GM19463 (cell line): ENCODE data around the gene PCOLCE2.
A peak's percentile ranks its signal among the peaks of the same experiment; 100 is the strongest.

Experiments used
- ATAC-seq: cut with Tn5 transposase; IDR thresholded peaks from one replicate; pipeline ENCODE4 v1.9.1; 2021; ENCODE audit warnings: mild to moderate bottlenecking, moderate library complexity; ENCODE audit not compliant: unreplicated experiment

The PCOLCE2 gene, protein sequence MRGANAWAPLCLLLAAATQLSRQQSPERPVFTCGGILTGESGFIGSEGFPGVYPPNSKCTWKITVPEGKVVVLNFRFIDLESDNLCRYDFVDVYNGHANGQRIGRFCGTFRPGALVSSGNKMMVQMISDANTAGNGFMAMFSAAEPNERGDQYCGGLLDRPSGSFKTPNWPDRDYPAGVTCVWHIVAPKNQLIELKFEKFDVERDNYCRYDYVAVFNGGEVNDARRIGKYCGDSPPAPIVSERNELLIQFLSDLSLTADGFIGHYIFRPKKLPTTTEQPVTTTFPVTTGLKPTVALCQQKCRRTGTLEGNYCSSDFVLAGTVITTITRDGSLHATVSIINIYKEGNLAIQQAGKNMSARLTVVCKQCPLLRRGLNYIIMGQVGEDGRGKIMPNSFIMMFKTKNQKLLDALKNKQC

DNA sequence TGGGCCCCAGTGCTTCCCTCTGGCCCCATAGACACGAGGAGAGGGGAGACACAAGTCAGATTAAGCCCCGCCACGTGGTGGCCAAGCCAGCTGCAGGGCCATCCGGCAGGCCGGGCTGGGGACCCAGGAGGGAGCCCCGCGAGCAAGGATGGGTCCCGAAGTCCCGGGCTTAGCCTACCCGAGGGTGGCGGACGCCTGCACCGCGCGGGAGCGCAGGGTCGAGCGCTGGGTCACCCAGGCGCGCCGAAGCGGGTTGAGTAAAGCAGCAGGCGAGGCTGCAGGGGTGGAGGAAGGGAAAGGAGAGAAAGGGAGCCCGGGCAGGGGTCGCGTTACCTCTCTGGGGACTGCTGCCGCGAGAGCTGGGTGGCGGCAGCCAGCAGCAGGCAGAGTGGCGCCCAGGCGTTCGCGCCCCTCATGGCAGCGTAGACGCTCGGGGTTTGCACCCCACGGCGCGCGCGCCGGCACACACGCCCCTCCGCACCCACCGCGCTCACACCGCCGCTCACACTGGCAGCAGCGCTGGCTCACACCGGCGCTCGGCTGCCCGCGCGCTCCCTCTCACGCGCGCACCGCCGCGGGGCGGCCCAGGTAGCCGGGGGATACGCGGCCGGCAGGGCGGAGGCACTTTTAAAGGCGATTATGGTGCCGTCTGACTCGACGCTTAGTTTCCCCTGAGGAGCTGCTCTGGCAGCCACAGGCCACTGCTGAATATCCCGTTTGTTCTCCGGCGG is at the start of gene PCOLCE2:
TSS of gene PCOLCE2 (minus strand) at position 603 of the 731 bp plus-strand sequence. CDS start at position 416, 187 bp downstream.
- ATAC-seq: no peak

DNA sequence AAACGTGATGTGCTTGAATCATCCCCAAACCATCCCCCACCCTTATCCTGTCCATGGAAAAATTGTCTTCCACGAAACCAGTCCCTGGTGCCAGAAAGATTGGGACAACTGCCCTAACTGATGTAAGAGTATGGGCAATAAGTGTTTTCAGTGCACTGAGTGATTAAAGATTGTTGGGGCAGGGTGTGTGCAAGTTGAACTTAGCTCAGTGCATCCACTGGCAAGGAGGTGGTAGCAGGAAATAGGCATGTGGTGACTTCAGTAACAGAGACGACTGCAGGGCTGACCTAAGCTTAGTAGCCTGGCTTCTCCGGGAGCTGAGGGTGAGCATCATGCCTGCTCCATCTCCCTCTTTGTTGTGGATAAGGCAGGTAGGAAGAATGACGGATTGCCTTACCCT is 47.1 kb upstream of the PCOLCE2 start:
- no peak for ATAC-seq

DNA sequence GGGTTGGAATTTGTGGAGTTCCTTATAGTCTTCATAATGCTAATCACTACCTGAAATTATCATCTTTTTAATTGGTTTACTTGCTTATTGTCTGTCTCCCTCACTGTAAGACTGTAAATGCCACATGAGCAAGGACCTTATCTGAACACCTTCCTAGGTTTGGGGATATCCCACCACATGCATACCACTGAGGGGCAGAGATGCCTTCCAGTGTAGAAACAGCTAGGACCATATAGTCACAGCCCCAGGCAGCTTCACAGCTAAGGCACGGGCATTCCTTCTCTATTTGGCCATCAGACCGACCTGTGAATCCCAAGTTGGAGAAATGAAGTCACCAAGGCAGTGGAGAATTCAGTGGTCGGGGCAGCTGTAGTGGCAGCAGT is 46.0 kb upstream of the PCOLCE2 start:
- ATAC-seq: no peak

DNA sequence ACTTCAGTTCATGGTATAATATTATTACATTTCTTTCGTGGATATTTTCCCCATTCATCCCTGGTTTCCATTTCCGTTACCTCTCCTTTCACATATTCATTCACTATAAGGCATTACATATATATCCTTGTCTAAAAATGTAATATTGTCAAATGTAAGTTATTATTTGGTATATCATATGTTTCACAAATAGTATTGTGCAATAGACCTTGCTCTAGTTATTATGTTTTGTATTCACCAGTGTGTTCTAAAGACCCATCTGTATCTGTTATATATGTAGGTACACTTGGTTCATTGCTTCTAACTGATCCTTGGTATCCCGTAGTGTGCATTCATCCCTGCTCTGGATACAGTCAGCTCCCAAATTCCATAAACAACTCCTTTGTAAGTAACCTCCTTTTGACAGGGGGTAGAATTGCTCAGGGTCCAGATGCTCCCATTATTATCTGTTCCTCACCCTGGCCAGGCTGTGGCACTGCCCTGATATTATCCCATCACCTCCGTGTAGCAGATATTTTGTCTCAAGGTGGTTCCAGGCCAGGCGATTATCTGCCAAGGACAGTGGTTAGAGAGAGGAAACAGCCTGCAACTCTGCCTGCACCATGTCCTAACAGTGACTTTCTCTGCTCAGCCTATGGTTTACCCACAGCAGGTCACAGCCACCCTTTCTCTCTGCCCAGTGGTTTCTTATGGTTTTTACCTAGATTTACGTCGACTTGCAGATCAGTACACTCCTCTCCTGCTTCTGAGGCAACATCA is 45.4 kb upstream of the PCOLCE2 start:
- ATAC-seq: no peak

DNA sequence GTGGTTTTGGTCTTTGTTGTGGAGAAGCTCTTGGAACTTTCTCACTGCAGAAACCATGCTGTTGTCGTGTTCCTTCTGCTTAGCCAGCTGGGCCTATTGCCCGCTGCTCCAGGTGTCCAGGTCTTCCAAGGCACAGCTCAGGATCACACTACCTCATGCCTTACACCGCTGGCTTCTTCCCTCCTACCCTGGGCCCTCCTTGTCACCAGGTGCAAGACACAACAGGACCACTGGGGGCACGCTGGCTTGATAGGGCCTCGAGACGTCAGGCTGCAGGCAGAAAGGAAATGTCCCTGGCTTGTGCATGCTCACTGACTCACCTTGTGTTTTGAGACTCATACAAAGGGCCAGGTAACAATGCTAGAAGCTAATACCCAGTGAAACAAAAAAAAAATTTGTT is 42.3 kb upstream of the PCOLCE2 start:
- ATAC-seq: peak; percentile 92

DNA sequence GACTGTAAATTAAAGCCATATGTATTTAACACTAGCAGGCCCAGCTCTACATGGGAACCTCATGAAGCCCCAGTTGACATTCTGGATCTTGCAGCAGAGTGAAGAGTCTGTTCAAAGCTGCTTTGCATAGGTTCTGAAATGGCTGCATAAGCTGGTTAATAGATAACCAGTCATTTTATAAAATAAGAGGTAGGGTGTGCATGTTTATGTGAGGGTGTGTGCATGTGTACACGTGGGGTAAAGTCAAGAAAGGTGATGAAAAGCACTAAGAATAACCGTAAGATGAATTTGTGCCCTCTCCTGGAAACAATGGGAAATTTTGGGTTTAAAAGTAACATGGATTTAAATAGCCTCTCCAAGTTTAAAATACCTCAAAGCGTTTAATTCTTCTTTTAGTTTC is 41.6 kb upstream of the PCOLCE2 start:
- ATAC-seq: no peak

DNA sequence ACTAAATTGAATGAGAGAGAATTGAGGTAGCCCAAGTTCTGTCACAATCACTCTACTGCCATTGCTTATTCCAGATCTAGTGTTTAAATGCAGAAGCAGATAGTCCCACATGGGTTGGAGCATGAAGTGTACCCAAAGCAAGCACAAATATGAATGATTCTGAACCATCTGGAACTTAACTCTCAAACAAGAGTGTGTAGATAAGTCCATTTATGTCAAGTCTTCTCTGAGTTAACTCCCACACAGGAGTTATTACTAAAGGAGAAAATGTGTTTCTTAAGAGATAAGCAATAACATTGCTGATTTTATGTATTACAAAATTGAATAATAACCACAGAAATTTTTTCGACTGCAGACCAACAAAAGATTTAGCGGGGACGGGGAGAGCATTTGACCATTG is 41.0 kb upstream of the PCOLCE2 start:
- ATAC-seq: no peak

DNA sequence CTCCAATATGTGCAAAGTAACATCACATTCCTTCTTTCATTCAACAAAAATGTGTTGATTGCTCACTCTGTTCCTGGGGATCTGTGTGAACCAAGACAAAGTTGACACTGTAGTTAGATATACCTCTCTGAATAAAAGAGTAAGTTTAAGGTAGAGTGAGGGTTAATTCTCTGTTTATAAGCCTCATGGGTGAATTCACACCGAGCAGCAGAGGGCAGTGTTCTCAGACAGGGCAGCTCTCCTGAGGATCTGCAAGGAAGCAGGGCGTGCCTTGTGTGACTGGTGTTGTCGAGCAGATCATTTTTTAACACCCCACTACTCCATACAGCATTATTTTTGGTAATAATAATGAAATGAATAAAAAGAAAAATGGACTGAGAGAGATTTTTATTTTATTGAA is 40.2 kb upstream of the PCOLCE2 start:
- ATAC-seq: peak; percentile 52

DNA sequence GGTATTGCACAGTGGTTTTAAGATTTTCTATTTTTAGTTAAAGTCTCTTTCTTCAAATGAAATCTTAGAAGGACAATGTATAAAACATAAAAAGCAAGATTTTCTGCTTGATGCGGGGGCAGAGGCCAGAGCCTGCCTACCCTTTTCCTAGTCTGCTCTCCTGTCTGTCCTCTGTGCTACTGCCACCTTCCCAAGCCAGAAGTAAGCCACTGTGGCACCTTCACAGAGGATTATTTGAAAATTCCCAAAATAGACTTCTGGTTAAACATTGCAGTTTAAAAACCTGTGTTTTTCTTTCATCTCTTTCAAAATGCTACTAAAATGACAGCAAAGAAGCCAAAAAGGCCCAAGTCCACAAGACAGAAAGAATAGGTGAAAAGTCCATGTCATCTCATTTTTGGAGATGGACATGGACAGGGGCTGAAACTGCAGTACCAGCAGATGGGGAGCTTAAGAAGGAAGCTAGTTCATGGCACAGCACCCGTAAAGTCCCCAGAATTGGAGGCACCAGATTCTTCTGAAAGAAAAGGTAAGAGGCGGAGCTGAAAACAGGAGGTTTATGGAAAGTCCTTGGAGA is 37.6 kb upstream of the PCOLCE2 start:
- ATAC-seq: no peak

DNA sequence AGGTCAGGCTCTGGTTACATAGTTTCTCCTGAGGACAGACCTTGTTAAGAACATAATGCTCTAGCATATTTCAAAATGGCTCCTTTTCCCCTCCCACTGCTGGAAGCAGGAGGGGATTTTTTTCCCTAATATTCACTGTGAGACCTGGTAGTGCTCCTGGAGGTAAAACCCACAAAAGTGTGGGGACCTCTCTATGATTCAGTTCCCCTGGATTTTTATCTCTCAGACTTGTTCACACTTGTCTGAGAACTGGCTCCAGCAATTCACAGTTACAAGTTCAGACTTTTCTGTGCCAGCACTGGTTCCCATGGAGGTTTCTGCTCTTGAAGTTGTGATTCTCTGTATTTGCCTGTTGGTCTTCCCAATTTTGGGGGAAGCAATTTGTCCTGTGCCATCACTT is 36.3 kb upstream of the PCOLCE2 start:
- ATAC-seq: no peak

DNA sequence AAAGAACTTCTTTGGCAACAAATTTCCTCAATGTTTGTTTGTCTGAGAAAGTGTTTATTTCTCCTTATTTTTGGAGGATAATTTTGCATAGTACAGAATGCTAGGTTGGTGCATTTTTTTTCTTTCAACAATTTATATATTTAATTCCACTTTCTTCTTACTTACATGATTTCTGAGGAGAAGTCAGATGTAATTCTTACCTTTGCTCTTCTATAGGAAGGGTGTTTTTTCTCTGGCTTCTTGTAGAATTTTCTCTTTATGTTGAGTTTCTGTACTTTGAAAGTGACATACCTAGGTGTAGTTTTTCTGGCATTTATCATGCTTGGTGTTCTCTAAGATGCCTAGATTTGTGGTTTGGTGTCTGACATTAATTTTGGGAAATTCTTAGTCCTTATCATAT is 34.8 kb upstream of the PCOLCE2 start:
- ATAC-seq: no peak

DNA sequence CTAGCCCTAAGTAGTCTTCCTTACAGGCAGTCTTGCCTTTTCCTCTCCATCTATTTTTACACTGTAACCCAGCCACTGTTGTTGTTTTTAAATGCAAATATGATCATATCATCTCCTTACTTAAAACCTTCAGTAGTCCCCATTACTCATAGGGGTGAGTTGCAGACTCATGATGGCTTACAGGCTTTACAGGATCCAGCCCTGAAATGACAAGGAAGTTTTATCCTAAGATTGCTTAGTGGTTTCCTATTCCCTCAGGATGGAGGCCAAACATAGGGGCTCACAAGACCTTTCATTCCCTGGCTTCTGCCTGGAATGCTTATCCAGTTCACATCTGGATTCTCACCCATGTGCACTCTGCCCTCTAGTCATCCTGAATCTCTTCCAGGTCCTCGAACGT is 27.7 kb upstream of the PCOLCE2 start:
- no peak for ATAC-seq

DNA sequence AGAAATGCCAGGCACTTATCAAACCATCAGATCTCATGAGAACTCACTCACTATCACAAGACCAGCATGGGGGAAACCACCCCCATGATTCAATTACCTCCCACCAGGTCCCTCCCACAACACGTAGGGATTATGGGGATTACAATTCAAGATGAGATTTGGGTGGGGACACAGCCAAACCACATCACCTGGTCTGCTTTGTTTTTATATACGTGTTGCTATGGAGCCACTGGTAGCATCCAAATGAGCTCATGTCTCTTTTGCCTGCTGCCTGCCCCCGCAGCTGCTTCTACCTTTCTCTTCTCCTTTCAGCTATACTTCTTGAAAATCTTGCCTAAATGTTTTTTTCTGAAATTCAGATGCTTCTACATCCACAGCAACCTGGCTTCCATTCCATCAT is 26.8 kb upstream of the PCOLCE2 start:
- no peak for ATAC-seq

DNA sequence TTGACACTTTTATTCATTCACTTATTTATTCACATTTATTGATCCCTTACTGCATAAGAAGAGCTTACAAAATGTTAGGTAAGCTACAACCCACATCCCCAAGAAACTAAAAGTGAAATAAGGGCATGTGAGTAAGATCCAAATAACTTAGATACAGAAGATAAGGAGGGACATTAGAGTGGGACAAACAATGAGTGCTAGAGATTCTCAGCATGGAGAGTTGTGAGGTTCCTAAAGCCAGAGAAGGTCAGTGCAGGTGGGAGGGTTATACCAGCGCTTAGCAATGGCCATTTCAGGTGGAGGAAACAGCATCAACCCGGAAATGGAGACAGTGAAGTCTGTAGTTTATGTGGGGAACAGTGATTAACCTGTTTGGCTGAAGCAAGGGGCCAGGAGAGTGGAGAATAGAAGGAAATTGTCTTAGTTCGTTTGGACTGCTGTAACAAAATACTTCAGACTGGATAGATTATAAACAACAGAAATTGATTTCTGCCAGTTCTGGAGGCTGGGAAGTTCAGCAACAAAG is 25.5 kb upstream of the PCOLCE2 start:
- ATAC-seq: no peak

DNA sequence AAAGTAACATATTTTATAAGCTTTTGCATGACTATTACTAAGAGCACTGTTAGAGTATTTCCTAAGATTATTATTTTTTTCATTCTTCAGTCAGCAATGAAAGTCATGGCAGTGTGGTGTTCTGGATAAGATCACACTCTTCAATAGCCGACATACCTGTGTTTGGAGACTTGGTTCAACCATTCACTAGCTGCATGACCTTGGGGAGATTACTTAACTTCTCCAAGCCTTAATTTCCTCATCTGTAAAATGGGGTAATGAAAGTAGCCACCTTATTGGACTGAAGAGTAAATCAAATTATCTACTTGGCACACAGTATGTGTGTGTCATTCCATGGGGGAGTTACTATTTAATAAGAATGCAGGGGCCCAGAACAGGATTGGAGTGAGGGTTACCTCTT is 24.5 kb upstream of the PCOLCE2 start:
- ATAC-seq: no peak

DNA sequence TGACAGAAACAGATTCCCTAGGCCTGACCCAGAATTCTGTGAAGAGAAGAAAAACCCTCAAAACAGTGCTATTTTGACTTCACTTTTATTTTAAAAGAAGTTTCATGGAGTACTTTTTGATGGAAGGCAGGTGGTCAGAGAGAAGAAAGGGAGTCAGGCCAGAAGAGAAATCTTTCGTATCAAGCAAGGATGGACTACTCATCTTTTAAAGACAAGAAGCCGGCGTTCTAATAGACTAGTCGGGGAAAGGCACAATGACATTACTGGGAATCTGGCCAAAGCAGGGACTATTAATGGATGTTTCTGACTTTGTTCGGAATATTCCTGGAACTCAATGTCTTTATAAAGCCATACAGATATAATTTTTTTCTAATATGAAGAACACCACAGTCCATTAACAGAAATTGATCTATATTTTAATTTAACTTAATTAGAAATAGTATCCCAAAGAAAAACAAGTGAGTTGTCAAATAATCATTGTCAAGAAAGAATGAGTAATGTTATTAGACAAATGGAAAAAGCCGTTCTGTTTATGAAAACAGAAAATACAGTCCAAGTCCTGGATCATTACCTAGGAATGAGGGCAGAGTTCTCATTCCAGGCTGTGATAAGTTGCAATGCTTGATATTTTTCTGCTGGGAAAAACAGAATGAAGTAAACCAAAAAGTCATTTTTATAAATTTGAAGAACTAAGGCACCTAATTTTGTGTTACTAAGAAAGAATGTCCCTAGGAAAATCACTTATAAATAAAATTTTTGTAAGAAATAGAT is 23.7 kb upstream of the PCOLCE2 start:
- ATAC-seq: no peak

DNA sequence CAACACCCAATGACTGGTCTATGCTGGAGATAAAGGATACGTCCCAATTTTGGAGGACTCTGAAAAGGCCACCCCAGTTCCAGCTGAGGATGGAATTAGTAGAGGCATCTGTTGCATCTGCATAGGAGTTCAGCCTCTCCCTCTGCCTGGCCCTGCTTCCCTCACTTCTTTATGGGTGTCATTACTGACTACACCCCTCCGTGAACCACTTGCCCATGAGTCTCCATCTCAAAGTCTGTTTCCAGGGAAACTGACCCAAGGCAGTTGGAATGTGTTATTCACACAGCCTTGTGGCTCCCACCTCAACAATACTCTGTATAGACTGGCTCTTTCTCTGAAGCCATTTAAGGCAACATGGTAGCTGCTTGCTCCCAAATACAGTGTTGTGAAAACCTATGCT is 21.4 kb upstream of the PCOLCE2 start:
- ATAC-seq: no peak

DNA sequence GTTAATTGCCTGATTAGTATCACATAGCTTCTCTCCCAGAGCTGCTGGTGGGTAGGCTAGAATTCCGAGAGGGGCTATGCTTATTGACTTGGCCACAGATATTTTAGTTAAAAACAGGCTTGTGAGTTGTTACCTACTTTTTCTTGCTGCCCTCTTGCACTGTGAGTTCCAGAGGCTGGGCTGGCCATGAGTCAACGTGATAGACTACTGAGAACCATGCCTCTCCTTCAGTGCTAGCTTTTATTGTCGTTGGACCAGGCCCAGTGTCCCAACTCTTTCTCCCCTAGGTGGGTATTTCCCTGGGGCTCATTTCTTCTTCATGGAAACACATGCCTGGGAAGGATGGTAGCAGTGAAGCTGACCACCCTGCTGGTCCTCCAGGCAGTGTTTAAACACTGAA is 20.4 kb upstream of the PCOLCE2 start:
- no peak for ATAC-seq

DNA sequence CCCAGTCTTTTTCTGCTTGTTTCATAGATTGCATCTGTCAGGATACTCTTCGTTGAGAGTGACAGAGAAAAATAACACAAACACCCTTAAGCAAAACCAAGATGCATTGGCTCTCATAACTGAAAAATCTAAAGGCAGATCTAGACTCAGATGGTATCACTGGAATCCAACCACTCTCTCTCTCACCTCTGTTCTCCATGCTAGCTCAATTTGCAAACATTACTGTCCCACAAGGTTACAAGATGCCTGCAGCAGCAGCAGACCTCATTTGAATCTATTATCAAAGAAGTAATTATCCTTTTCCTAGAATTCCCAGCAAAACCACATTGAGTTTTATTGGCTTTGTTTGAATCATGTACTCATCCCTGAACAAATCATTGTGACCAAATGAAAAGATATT is 19.1 kb upstream of the PCOLCE2 start:
- no peak for ATAC-seq
